Keratinocyte (primary cell): Measurements from ENCODE around the gene CADM2.

Source experiments
- CTCF ChIP-seq, 3 experiments: IDR thresholded peaks in 1 of 3; conservative IDR thresholded peaks in 1 of 3; optimal IDR thresholded peaks in 1 of 3; 2 replicates in 2 of 3; 3 replicates in 1 of 3; pipeline versions ENCODE3 to v1.5.1; 2011; ENCODE audit warnings: low read length in 3 of 3, mild to moderate bottlenecking in 3 of 3, moderate library complexity in 2 of 3, control low read depth in 1 of 3, inconsistent platforms in 1 of 3; ENCODE audit not compliant: insufficient read depth in 2 of 3; ENCODE audit errors: extremely low read depth in 1 of 3
- EZH2 ChIP-seq: IDR thresholded peaks from one replicate; pipeline ENCODE4 v1.6.1; 2012; ENCODE audit warnings: inconsistent platforms, mild to moderate bottlenecking, low read length, moderate library complexity

DNA sequence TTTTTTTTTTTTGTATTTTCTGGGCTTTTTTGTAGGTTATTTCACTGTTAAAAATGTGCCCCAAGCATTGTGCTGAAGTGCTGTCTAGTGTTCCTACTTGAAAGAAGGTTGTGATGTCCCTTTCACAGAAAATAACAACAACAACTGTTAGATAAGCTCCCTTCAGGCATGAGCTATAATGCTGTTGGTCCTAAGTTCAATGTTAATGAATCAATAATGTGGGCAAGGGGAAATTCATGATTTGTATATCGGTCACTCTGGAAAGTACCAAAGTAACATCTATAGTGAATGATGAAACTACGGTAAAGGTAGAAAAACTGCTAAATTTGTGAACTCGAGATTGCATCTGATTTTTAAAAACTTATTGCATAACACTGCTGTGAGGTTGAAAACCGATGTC, 539.4 kb downstream of the CADM2 start:
- no peak for TF ChIP-seq EZH2
- no peak for TF ChIP-seq CTCF (optimal IDR thresholded peaks at IDR 0.05 in 1 of 3, IDR thresholded peaks at IDR 0.05 in 1 of 3, conservative IDR thresholded peaks at IDR 0.05 in 1 of 3; ENCODE audit: extremely low read depth in 1 of 3, insufficient read depth in 2 of 3, low read length in 3 of 3)
